OCI-LY1 (cell line): ENCODE measurements around the gene STK24.

Experiments
- H2AFZ ChIP-seq: fragments of 200-600 bp; sonication (generic), shearing (Covaris generic); 2 replicates; pipeline ENCODE4 v1.6.0; 2014; ENCODE audit warnings: antibody characterized with exemption, mild to moderate bottlenecking, low read length
- H3F3A ChIP-seq: fragments of 200-600 bp; sonication (generic), shearing (Covaris generic); 2 replicates; pipeline ENCODE4 v1.6.0; 2014; ENCODE audit warnings: mild to moderate bottlenecking, antibody characterized with exemption, low read length, moderate library complexity; ENCODE audit not compliant: insufficient read depth
- H3K27ac ChIP-seq: fragments of 200-600 bp; sonication (generic); 2 replicates; pipeline ENCODE4 v1.5.1; 2014; ENCODE audit warnings: low read length, mixed run types, mild to moderate bottlenecking, low read depth; ENCODE audit not compliant: poor library complexity, severe bottlenecking
- H3K27me3 ChIP-seq: fragments of 200-600 bp; sonication (generic); 2 replicates; pipeline ENCODE4 v1.6.0; 2014; ENCODE audit warnings: antibody characterized with exemption, mild to moderate bottlenecking, low read length, moderate library complexity; ENCODE audit not compliant: insufficient read depth
- H3K36me3 ChIP-seq: fragments of 200-600 bp; sonication (generic); 2 replicates; pipeline ENCODE4 v1.6.1; 2014; ENCODE audit warnings: mild to moderate bottlenecking, antibody characterized with exemption, low read length, moderate library complexity, mixed read lengths; ENCODE audit not compliant: insufficient read depth
- H3K4me1 ChIP-seq: fragments of 200-600 bp; sonication (generic); 2 replicates; pipeline ENCODE4 v1.5.1; 2014; ENCODE audit warnings: mild to moderate bottlenecking, low read length, moderate library complexity; ENCODE audit not compliant: insufficient read depth, severe bottlenecking
- H3K4me2 ChIP-seq: fragments of 200-600 bp; sonication (generic), shearing (Covaris generic); 2 replicates; pipeline ENCODE4 v1.6.1; 2014; ENCODE audit warnings: low read length
- H3K4me3 ChIP-seq: fragments of 200-600 bp; sonication (generic); 2 replicates; pipeline ENCODE4 v1.5.1; 2014; ENCODE audit warnings: low read length, low read depth, mild to moderate bottlenecking, mixed read lengths; ENCODE audit not compliant: poor library complexity, severe bottlenecking
- H3K79me2 ChIP-seq: fragments of 200-600 bp; shearing (Covaris generic); 2 replicates; pipeline ENCODE4 v1.6.1; 2016; ENCODE audit warnings: mixed run types, low read length, mixed read lengths; ENCODE audit not compliant: insufficient read depth
- H3K9ac ChIP-seq: fragments of 200-600 bp; sonication (generic), shearing (Covaris generic); 2 replicates; pipeline ENCODE4 v1.6.1; 2014; ENCODE audit warnings: mild to moderate bottlenecking, low read length, mixed read lengths
- H3K9me2 ChIP-seq: fragments of 200-600 bp; sonication (generic), shearing (Covaris generic); 2 replicates; pipeline ENCODE4 v1.6.1; 2014; ENCODE audit warnings: low read depth, mild to moderate bottlenecking, low read length, mixed read lengths
- H3K9me3 ChIP-seq: fragments of 200-600 bp; shearing (Covaris generic); 2 replicates; pipeline ENCODE4 v1.6.1; 2014; ENCODE audit warnings: low read length, mixed read lengths
- H4K20me1 ChIP-seq: fragments of 200-600 bp; sonication (generic), shearing (Covaris generic); 2 replicates; pipeline ENCODE4 v1.6.0; 2016; ENCODE audit warnings: mild to moderate bottlenecking, low read length; ENCODE audit not compliant: insufficient read depth
- CTCF ChIP-seq: fragments of 200-600 bp; sonication (generic), shearing (Covaris generic); IDR thresholded peaks from 2 replicates; pipeline ENCODE4 v1.5.1; 2017; ENCODE audit warnings: mild to moderate bottlenecking, antibody characterized with exemption, low read length, moderate library complexity, mixed read lengths
- EZH2 ChIP-seq: fragments of 200-600 bp; sonication (generic), shearing (Covaris generic); IDR thresholded peaks from 2 replicates; pipeline ENCODE4 v1.8.0; 2017; ENCODE audit warnings: borderline replicate concordance, mixed run types, mild to moderate bottlenecking, antibody characterized with exemption, low read length, moderate library complexity, mixed read lengths

STK24 gene

GRCh38 chr13:98526182-98526512 is 50.8 kb downstream of the STK24 start:
- H4K20me1 ChIP-seq, result no peaks in the 10 kb centered on the region
- H3K79me2 ChIP-seq, result peaks cover 28% of the 10 kb centered on the region
- no peak overlapping the region for H2AFZ ChIP-seq
- no peaks in the 10 kb centered on the region for H3K9me3 ChIP-seq
- H3K27ac ChIP-seq, result no peak overlapping the region
- no peaks in the 10 kb centered on the region for H3F3A ChIP-seq
- peaks cover 4% of the 10 kb centered on the region for H3K4me1 ChIP-seq
- no peak overlapping the region for H3K9ac ChIP-seq
- no peaks in the 10 kb centered on the region for H3K36me3 ChIP-seq
- no peak overlapping the region for H3K4me2 ChIP-seq
- H3K9me2 ChIP-seq, result no peaks in the 10 kb centered on the region
- no peak overlapping the region for H3K4me3 ChIP-seq
- H3K27me3 ChIP-seq, result no peaks in the 10 kb centered on the region
- TF ChIP-seq CTCF (no peak), EZH2 (no peak)

GRCh38 chr13:98525456-98526181 is 51.3 kb downstream of the STK24 start:
- Histone ChIP-seq H3K4me3 (no peak overlapping the region), H3K4me1 (peaks cover 4% of the 10 kb centered on the region), H3K4me2 (no peak overlapping the region), H3K79me2 (peaks cover 27% of the 10 kb centered on the region), H3K9me2 (no peaks in the 10 kb centered on the region), H3K36me3 (no peaks in the 10 kb centered on the region), H2AFZ (no peak overlapping the region), H3K9me3 (no peaks in the 10 kb centered on the region), H3K9ac (no peak overlapping the region), H4K20me1 (no peaks in the 10 kb centered on the region), H3K27ac (no peak overlapping the region), H3F3A (no peaks in the 10 kb centered on the region), H3K27me3 (no peaks in the 10 kb centered on the region)
- no peak for TF ChIP-seq EZH2
- no peak for TF ChIP-seq CTCF

- Histone ChIP-seq H3K9me2 (no peaks in the 10 kb centered on the region), H2AFZ (no peak overlapping the region), H3K4me1 (peaks cover 4% of the 10 kb centered on the region), H3K79me2 (peaks cover 21% of the 10 kb centered on the region), H3K9ac (no peak overlapping the region), H3K4me3 (no peak overlapping the region), H3K27me3 (no peaks in the 10 kb centered on the region), H3K36me3 (no peaks in the 10 kb centered on the region), H3K4me2 (no peak overlapping the region), H3F3A (no peaks in the 10 kb centered on the region), H3K9me3 (no peaks in the 10 kb centered on the region), H3K27ac (no peak overlapping the region), H4K20me1 (no peaks in the 10 kb centered on the region)
- TF ChIP-seq CTCF, result no peak
- TF ChIP-seq EZH2, result no peak
Measured at GRCh38 chr13:98524793-98525192, 52.1 kb downstream of the STK24 start.
